Measurements from ENCODE around the gene SFSWAP.

DNA sequence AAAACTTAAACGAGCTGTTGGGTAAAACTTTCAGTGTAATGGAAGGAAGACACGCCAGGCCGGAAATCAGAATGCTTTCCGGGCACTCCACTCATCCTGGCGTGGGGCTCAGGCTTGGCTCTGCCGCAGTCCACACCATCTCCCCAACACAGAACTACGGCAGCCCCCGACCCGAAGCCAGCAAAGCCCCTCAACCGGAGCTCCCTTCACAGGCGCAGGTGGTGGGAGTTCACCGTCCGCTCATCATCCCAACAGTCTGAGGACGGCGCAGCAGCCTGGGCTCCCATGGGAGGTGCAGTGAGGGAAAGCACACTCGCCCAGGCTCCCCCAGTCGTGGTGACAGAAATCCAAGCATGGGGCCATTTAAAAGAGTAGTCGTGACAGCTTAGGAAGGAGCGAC lies 106.4 kb downstream of the SFSWAP start:
- TF ChIP-seq, protein P1, sequence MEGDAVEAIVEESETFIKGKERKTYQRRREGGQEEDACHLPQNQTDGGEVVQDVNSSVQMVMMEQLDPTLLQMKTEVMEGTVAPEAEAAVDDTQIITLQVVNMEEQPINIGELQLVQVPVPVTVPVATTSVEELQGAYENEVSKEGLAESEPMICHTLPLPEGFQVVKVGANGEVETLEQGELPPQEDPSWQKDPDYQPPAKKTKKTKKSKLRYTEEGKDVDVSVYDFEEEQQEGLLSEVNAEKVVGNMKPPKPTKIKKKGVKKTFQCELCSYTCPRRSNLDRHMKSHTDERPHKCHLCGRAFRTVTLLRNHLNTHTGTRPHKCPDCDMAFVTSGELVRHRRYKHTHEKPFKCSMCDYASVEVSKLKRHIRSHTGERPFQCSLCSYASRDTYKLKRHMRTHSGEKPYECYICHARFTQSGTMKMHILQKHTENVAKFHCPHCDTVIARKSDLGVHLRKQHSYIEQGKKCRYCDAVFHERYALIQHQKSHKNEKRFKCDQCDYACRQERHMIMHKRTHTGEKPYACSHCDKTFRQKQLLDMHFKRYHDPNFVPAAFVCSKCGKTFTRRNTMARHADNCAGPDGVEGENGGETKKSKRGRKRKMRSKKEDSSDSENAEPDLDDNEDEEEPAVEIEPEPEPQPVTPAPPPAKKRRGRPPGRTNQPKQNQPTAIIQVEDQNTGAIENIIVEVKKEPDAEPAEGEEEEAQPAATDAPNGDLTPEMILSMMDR (IDR thresholded peaks at IDR 0.05; ENCODE audit: low read depth, low read length, poor library complexity, severe bottlenecking) = no peak
- no peak for TF ChIP-seq EZH2phosphoT487 (IDR thresholded peaks at IDR 0.05; ENCODE audit: borderline replicate concordance, low read length)
